ENCODE measurements around the gene GPRC5B.

- no peak for TF ChIP-seq POLR2A (IDR thresholded peaks at IDR 0.05)
- no peak for TF ChIP-seq CTCF (IDR thresholded peaks at IDR 0.05)
Observed at GRCh38 chr16:19874026-19874425, 10.6 kb downstream of the GPRC5B start.

Measured in thyroid gland (tissue), 4 donors.